KG1 (cell line): ENCODE results near the gene GRM8.
"Not testable (repeated sequence)": the region's sequence is repeated elsewhere in the genome, so short reads cannot be mapped to it uniquely, and the experiment has no call there.

ENCODE experiments used
- DNase-seq: peaks from one replicate; lab custom pipeline; 2025; lab: John Stamatoyannopoulos, UW

GRM8 gene

GRCh38 chr7:127029823-127030222 lies 222.9 kb downstream of the GRM8 start:
- DNase-seq: no peak

- no peak for DNase-seq
Measured at GRCh38 chr7:127021857-127022256, 230.9 kb downstream of the GRM8 start.

GRCh38 chr7:127021019-127021738 lies 231.6 kb downstream of the GRM8 start:
- DNase-seq: no peak

- DNase-seq: no peak
Measured at GRCh38 chr7:127018889-127019288, 233.9 kb downstream of the GRM8 start.

GRCh38 chr7:127017196-127017595 lies 235.5 kb downstream of the GRM8 start:
- DNase-seq: no peak

GRCh38 chr7:127000725-127001124 lies 252.0 kb downstream of the GRM8 start:
- no peak for DNase-seq

GRCh38 chr7:126996659-126997058 lies 256.1 kb downstream of the GRM8 start:
- no peak for DNase-seq

GRCh38 chr7:126993626-126994213 lies 259.0 kb downstream of the GRM8 start:
- no peak for DNase-seq

GRCh38 chr7:126988022-126988421 lies 264.7 kb downstream of the GRM8 start:
- DNase-seq: no peak

GRCh38 chr7:126979722-126980121 lies 273.0 kb downstream of the GRM8 start:
- no peak for DNase-seq

GRCh38 chr7:126978865-126979264 lies 273.9 kb downstream of the GRM8 start:
- DNase-seq: no peak

GRCh38 chr7:126973066-126973465 lies 279.7 kb downstream of the GRM8 start:
- no peak for DNase-seq

- no peak for DNase-seq
Measured at GRCh38 chr7:126972571-126972970, 280.2 kb downstream of the GRM8 start.

GRCh38 chr7:126959649-126960048 lies 293.1 kb downstream of the GRM8 start:
- no peak for DNase-seq

GRCh38 chr7:126958367-126958766 lies 294.4 kb downstream of the GRM8 start:
- no peak for DNase-seq

- no peak for DNase-seq
Measured at GRCh38 chr7:126957443-126957842, 295.3 kb downstream of the GRM8 start.

- no peak for DNase-seq
Measured at GRCh38 chr7:126953461-126953860, 299.3 kb downstream of the GRM8 start.

- DNase-seq: no peak
Measured at GRCh38 chr7:126948664-126949063, 304.1 kb downstream of the GRM8 start.

GRCh38 chr7:126940723-126941307 lies 311.9 kb downstream of the GRM8 start:
- no peak for DNase-seq

- no peak for DNase-seq
Measured at GRCh38 chr7:126937171-126937570, 315.6 kb downstream of the GRM8 start.

GRCh38 chr7:126931581-126931980 lies 321.2 kb downstream of the GRM8 start:
- DNase-seq: no peak

GRCh38 chr7:126930166-126930565 lies 322.6 kb downstream of the GRM8 start:
- DNase-seq: no peak

- DNase-seq: no peak
Measured at GRCh38 chr7:126924477-126924876, 328.3 kb downstream of the GRM8 start.

GRCh38 chr7:126911627-126912026 lies 341.1 kb downstream of the GRM8 start:
- DNase-seq: not testable (repeated sequence)
